Stimulated activated CD8-positive, alpha-beta memory T cell treated with anti-CD3 and anti-CD28 coated beads, Interleukin-15, amount 100 ng/mL, for 24 hours (primary cell): ENCODE results near the gene CDK5.

Experiments
- DNase-seq: peaks from one replicate; pipeline ENCODE4 v3.0.0-alpha.2; 2020; ENCODE audit warnings: low read depth

CDK5 gene

DNA sequence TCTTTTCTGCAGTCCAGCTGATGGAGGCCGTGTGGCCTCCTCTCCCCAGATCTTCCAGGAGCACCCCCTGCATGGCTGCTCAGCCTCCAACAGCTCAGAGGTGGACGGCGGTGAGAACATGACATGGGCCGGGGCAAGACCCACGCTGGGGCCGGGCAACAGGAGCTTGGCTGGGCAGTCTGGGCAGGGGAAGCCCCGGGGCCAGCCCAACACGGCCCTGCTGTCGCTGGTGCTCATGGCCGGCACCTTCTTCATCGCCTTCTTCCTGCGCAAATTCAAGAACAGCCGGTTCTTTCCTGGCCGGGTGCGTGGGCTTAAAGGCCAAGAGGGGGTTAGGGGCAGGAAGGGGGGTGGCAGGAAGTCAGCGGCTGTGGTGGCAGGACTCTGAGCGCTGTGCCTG is 16.3 kb upstream of the CDK5 start:
- DNase-seq: no peak

DNA sequence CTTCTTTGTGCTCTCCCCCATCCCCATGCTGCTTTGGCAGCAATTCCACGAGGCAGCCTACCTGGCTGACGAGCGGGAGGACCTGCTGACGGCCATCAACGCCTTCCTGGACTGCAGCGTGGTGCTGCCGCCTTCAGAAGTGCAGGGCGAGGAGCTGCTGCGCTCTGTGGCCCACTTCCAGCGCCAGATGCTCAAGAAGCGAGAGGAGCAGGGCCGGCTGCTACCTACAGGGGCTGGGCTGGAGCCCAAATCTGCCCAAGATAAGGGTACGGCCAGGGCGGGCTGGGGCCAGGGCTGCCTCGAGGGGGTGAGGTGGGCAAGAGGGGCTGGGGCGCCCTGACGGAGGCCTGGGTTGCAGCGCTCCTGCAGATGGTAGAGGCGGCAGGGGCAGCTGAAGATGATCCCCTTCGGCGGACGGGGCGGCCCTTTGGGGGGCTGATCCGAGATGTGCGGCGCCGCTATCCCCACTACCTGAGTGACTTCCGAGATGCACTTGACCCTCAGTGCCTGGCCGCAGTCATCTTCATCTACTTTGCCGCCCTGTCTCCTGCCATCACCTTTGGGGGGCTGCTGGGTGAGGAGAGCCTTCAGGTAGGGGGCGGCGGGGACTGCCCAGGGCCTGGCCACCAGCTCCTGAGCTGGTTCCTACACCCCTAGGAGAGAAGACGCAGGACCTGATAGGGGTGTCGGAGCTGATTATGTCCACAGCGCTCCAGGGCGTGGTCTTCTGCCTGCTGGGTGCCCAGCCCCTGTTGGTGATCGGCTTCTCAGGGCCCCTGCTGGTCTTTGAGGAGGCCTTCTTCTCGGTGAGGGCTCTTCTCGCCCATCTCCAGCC is 13.6 kb upstream of the CDK5 start:
- no peak for DNase-seq

DNA sequence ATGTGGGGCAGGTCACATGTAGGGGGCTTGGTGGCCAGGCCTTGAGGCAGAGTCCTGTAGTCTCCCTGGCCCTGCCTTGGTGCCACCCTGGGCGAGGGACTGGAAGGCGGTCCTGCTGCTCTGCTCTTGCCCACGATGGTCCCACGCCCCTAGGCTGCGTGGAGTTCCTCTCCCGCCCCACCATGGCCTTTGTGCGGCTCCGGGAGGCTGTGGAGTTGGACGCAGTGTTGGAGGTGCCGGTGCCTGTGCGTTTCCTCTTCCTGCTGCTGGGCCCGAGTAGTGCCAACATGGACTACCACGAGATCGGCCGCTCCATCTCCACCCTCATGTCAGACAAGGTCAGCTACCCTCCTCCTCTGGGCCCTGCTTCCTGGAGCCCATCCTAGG is 12.9 kb upstream of the CDK5 start:
- no peak for DNase-seq

DNA sequence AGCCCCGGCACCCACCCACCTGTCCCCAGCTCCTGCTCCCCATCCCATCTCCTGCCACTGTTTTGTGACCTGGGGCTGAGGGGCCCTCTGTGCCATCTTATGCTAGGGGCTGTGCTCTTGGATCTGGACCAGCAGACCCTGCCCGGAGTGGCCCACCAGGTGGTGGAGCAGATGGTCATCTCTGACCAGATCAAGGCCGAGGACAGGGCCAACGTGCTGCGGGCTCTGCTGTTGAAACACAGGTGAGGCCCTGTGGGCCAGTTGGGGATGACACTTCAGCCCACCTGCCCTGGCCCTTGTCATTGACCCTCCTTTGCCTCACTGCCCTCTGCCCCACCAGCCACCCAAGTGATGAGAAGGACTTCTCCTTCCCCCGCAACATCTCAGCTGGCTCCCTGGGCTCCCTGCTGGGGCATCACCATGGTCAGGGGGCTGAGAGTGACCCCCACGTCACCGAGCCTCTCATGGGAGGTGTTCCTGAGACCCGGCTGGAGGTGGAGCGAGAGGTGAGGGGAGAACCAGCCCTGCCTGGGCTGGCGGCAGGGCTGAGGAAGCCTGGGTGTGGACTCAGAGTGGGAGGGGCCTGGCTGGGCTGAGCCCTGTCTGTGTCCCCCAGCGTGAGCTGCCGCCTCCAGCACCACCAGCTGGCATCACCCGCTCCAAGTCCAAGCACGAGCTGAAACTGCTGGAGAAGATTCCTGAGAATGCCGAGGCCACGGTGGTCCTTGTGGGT is 12.3 kb upstream of the CDK5 start:
- no peak for DNase-seq

DNA sequence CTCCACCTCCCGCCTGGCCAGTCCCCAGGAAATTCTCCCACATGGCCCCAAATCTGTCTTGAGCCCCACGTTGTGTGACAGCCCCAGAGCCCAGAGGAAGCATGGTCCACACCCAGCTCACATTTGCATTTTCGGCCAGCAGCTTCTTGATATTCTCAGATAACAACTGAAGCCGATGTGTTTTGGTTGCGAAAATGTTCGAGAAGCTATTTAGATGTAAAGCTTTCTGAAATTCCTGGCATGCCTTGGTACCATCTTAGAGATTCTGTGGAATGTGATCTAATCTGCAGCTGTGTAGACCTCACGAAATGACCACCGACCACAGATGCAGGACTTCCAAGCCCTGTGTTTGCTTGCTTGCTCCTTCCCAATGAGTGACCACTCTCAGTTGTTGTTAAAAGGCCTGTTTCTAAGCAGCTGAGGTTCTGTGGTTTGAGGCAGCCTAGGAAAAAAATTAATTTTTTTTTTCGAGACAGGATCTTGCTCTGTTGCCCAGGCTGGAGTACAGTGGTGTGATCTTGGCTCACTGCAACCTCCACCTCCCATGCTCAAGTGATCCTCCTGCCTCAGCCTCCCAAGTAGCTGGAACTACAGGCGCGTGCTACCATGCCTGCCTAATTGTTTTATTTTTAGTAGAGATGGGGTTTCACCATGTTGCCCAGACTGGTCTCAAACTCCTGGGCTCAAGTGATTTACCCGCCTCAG is 10.5 kb upstream of the CDK5 start:
- DNase-seq: no peak

DNA sequence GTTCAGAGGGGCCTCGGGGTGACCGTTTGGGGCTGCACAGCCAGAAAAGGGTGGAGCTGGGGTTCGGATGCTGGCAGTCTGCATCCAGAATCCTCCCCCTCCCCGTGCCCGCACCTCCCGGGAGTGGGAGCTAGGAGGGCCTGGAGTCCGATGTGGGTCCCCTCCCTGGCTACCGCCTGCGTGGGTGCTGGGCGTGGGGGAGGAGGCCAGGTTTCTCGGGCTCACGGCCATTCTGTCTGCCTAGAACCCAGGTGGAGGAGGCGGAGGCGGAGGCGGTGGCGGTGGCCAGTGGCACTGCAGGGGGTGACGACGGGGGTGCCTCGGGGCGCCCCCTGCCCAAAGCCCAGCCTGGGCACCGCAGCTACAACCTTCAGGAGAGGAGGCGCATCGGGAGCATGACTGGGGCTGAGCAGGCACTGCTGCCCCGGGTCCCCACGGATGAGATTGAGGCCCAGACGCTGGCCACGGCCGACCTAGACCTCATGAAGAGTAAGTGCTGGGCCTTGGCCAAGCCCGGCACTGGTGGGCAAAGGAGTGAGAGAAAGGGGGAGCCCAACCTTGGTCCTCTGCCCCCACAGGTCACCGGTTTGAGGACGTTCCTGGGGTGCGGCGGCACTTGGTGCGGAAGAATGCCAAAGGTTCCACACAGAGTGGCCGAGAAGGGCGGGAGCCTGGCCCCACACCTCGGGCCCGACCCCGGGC is 8.7 kb upstream of the CDK5 start:
- no peak for DNase-seq

DNA sequence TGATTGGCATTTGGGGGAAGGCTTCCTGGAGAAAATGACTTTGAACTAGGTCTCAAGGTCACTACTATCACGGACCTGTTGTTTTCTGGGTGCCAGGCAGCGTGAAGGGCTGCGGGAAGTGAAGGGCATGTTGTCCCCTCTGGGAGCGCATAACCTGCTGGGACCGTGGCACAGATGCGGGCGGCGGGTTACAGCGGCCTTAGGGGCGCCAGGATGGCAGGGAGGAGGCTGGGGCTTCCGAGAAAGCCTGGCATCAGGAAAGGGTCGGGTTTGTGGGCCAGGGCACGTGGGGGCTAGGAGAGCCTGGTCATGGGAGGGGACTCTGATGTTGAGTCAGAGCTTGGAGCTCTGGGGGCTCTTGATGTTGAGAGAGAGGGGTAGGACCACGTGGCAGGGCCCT is 7.8 kb upstream of the CDK5 start:
- no peak for DNase-seq

DNA sequence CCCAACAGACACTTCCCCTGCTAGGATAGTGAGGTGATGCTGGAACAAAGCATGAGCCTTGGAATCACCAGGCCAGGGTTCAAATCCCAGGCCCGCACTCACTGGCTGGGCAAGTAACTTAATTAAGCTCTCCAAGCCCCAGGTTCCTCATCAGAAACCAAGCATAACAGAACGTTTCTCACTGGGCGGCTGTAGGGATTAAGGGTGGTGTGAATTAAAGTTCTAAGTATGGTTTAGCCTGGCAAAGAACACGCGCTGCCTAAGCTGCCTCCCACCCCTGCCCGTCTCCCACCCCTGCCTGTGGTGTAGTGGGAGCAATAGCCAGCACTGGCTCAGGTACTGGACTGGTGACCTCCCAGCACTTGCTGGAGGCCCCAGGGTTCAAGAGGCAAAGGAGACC is 7.3 kb upstream of the CDK5 start:
- DNase-seq: no peak

DNA sequence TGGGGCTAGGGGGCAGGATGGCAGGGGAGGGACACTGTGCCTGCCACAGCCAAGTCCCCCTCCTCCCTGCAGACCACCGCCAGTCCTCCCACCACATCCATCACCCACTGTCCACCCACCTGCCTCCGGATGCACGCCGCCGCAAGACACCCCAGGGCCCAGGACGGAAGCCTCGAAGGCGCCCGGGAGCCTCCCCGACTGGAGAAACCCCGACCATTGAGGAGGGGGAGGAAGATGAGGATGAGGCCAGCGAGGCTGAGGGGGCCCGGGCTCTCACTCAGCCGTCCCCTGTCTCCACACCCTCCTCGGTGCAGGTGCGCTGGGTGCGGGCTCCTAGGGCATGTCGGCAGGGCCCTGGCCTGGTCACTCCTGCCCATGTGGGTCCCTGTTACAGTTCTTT is 6.8 kb upstream of the CDK5 start:
- DNase-seq: no peak

DNA sequence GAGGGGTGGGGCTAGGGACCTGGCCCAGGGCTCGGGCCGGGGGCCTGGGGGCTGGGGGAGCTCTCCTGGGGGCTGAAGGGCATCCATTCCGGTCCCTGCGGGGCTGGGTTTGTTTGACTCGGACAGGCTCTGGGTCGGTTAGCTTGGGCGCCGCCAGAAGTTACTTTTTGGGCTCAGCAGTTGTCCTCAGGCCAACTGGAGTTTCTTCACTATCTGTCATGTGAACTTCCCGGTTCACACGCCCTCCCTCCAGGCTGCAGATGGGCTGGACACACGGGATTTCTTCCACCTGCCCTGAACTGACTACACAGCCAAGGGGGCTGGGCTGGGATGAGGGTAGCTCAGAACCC is 5.5 kb upstream of the CDK5 start:
- DNase-seq: no peak

DNA sequence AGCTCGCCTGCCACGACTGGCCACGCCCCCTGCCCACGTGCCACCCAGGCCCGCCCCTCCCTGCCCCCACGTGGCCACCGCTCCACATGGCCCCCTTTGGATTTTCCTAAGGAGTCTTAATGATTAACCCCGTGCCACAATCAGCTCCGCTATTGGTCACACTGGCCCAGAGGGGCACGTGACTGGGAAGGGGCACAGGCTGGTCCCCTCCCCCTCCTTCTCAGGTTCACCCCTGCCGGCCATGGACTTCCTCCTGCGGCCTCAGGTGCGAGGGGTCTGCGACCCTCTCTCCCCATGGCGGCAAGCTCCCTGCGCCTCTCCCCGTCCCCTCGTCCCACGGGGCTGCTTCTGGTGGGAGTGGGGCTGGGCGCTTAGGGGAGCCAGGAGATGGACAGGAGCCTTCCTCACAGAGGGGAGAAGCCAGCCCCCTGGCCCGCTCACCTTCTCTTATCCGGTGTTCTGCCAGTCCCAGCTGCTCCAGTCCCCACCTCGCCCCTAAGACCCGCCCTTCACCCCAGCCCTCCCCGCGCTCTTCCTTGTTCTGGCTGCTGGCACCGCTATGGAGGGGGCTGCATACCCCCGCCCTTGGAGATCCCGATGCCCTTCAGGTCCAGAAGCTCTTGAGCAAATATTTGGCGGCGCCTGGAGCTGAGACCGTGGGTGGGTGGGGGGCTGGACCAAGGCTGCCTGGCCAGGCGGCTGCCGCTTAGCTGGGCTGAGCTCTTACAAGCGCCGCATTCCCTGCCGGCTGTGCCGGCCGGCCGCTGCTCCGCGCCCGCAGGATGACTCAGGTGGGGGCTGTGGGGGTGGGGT is 4.9 kb upstream of the CDK5 start:
- DNase-seq: no peak

DNA sequence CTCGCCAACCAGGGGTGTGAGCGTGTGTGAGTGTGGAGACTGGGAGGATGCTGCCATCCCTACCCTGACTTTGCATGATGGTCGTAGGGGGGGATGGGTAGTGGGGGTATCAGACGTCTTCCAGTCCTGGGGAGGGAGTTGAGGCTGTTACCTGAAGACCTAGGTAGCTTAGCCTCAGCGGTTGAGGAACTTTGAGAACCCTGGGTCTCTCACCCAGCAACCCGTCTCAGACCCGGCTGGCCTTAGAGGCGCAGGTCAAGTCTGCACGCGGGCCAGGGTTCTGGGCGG is 4.4 kb upstream of the CDK5 start:
- DNase-seq: no peak

DNA sequence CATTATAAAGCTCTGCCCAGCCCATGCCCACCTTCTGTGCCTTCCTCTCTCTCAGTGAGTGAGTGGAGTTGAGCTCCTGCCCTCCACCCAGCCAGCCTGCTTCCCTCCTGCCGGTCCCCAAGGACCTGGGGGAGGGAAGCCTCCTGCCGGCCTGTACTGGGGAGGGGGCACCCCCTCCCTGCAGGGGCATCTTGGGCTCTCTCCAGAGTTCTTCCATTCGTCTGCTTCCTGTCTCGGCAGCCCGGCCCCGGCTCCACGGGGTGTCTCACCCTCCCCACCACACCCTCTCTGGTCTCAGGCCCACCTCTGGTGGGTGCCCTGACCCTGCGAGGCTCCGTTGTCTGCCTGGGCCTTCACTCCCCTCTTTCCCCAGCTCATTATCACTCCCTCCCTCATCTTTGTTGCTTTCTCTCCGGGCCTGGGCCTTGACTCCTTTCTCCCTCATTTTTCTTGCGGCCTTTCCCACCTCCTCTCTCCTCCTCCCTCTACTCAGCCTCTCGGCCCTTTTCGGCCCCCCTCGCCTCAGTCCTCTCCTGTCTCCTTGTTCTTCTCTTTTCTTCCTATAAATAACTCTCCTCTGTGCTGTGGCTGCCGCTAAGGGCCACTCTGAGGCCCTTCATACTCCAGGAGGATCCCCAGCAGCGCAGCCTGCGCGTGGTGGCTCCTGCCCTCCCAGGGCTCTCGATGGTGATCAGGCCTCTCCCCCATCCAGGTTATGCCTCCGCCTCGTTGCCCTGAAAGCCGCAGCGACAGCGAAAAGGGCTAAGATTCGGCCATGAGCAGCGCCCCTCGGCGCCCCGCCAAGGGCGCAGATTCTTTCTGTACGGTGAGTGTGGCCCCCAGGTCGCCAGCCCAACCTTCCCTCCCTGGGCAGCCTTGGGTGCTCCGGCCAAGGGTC is 3.8 kb upstream of the CDK5 start:
- no peak for DNase-seq

DNA sequence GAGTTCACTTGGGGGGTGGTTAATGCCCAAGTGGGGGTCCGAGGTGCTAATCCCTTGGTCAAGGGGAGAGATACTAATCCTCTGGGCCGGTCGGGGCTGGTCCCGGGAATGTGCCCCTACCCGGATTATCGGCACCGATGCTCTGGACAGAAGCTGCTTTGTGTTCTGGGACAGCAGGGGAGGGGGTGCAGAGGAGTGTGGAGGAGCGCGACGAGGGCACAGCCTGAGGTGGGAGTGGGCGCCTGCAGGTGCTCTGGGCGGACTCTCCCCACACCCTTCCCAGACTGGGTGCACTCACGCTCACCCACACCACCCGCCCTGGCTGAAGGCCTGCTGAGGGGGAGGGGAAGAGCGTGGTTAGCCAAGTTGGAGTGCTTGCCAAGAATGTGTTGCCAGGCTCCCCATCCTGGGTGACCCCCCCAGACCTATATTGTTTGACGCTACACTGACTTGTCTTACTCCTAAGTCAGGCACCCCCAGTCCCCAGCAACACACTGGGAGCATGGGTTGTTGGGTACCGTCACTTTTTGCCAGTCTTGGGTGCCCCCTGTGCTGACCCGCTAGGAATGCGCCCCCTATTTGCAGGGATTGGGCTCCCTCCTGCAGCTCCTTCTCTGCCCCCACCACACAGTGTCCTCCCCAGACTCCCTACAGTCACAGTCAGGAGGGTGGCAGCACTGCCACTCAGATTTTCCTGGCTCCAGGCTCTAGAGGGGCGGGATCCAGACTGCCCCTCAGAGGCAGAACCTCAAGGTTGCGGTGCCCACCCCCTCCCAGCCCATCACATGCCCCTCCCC is 2.9 kb upstream of the CDK5 start:
- no peak for DNase-seq

DNA sequence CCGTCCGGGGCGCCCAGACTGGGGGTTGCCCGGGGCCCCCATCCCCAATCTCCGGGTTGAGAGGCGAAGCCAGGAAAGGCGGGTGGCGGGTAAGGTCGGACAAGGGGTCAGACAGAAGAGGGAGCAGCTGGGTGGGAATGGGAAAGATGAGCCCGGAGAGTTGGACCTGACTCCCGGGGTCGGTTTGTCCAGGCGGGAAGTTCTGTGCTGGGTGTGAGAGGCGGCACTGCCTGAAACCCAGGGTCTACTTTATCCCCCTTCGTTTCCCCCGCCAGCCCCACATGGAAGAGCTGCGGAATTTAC is 2.4 kb upstream of the CDK5 start:
- DNase-seq: no peak

DNA sequence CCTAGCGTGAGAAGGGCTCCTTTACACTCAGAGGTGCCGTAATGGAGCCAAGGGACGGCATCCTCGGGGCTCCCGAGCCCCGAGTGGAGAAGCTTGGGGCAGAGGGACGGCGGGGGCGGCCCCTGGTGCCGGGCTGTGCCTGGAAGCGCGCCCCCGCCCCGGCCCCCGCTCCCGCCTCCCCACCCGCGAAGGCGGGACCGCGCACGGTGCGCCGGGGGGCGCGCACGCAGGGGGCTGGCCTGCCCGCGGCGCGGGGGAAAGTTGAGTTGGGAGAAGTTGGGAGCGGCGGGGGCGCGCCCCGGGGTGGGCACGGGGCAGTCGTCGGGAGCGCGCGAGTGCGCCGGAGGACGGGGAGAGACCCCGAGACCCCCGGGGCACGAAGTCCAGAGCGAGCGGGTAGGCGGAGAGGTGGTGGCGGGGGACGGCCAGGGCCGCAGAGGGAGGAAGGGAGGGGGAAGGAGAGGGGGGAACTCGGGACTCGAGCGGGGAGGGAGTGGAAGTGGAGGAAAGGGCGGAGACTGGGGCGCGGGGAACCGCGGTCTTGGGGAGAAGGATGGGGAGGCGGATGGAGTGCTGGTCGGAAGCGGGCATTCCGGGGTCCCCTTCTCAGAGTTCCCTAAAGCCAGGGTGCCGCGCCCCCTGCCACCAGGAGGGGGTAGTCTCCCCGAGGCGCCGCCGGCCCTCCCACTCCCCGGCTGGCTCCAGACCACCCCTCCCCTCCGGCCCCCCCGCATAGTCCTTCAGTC is 1.8 kb upstream of the CDK5 start, which contains the start of gene SLC4A2:
SLC4A2 (plus strand) TSS at position 223 of the 746 bp plus-strand sequence. CDS start 2,399 bp downstream, outside the sequence.
- peak; percentile 64 for DNase-seq

DNA sequence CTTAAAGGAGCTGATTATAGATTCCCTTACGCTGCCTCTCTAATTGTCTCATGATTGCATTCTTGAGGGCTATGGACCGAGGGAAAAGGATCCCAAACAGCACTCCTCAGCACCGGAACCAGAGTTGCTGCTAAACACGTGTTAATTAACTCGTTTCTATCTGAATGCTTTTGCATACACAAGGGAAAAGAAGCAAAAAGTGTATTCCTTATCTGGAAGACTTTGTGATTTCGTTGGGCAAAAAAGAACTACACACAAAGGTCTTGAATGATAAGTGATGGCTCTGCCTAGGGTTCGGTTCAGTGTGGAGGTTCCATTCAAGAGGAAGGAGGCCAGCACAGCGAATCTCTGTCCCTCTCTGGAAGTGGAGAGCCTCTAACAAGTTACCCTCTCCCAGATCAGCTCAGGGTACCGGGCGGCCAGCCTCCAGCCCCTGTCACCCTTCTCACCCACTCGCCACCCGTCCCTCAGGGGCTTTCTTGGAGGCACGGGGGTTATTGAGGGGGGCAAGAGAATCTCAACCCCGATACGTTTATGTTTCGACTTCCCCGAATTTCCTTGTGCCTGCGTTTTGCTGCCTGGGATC is 1.2 kb upstream of the CDK5 start:
- no peak for DNase-seq

DNA sequence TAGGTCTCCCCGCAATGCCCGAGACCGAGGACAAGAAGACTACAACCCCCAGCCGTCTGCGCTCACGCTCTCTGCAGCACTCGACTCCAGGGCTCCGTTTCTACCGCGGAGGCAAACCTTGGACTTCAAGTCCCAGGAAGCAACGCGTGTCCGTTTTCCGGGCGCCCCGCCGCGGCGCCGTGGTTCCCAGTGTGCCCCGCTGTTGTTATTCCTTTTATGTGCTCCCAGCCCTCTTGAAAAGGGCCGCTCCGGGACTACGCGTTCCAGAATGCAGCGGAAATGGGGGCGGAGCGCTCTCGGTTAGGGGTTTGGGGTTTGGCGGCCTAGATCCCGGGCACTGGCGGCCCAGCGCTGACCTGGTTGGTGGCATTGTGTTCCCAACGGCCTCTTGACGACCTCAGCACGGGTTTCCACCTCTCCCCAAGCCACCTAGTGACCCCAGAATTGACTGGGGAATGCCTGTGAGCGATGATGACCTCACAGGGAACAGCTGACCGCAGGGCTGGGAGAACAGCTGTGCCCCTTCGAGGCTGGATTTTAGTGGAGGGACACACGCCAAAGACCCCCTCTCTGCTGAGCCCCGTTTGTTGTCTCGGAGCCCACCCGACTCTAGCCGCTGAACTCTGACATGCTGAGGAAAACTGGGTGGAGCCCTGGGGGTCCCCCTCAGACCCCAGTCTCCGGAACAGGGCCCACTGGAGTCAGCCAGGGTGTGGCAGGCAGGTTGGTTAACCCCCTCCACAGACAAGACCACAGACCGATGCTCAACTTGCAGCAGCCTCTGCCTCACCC is 488 bp upstream of the CDK5 start:
- DNase-seq: peak; percentile 81
